CD4-positive, alpha-beta T cell treated with Interleukin-10 for 1 hour (primary cell): ENCODE measurements around the gene ASB4.
"Not testable (repeated sequence)": the region's sequence is repeated elsewhere in the genome, so short reads cannot be mapped to it uniquely, and the experiment has no call there.

Source experiments
- DNase-seq: peaks from one replicate; pipeline ENCODE4 v3.0.0-alpha.2; 2020

The ASB4 gene

GRCh38 chr7:95479992-95480624 lies 5.6 kb upstream of the ASB4 start:
- no peak for DNase-seq

GRCh38 chr7:95481271-95482165 lies 4.2 kb upstream of the ASB4 start:
- DNase-seq: no peak

DNA sequence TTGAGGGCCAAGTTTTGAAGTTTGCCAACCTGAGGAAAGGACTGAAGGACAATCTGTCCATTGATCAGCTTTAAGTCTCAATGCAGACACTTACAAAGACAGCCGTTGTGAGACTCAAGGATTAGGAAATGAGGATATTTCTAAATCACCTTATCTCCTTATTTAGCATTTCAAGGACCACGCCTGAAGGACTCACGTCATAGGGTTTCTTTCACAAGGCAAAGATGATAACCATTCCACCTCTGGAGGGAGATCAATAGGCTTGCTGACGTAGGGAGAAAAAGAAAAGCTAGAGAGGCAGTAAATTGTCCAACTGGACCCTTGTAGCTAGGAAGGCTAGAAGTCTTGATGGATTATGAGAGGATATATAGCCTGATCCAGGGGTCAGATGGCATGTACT lies 3.3 kb upstream of the ASB4 start:
- DNase-seq: no peak

GRCh38 chr7:95490231-95490762 lies 4.6 kb downstream of the ASB4 start:
- no peak for DNase-seq

- DNase-seq: no peak
Observed at GRCh38 chr7:95491201-95491600, 5.5 kb downstream of the ASB4 start.

- DNase-seq: no peak
Observed at GRCh38 chr7:95491634-95492314, 6.0 kb downstream of the ASB4 start.

- no peak for DNase-seq
Observed at GRCh38 chr7:95493247-95493646, 7.5 kb downstream of the ASB4 start.

GRCh38 chr7:95493844-95494243 lies 8.1 kb downstream of the ASB4 start:
- DNase-seq: no peak

- no peak for DNase-seq
Observed at GRCh38 chr7:95501261-95501832, 15.6 kb downstream of the ASB4 start.

DNA sequence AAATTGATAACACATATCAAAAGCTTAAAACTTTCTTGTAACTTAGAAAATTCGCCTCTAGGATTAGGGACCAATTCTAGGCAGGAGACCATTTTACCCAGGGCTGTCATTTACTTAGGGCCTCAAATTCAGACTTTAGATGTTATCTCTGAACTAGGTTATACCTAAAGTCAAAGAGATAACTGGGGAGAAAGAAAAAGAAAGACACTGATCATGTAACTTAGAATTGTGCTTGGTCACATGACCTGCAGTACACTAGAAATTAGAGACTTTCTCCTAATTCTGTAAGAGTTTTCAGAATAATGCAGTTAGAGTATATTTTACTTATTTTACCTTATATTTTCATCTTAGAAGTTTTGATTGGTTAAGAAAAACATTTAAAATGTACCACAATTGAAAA lies 16.7 kb downstream of the ASB4 start:
- no peak for DNase-seq

DNA sequence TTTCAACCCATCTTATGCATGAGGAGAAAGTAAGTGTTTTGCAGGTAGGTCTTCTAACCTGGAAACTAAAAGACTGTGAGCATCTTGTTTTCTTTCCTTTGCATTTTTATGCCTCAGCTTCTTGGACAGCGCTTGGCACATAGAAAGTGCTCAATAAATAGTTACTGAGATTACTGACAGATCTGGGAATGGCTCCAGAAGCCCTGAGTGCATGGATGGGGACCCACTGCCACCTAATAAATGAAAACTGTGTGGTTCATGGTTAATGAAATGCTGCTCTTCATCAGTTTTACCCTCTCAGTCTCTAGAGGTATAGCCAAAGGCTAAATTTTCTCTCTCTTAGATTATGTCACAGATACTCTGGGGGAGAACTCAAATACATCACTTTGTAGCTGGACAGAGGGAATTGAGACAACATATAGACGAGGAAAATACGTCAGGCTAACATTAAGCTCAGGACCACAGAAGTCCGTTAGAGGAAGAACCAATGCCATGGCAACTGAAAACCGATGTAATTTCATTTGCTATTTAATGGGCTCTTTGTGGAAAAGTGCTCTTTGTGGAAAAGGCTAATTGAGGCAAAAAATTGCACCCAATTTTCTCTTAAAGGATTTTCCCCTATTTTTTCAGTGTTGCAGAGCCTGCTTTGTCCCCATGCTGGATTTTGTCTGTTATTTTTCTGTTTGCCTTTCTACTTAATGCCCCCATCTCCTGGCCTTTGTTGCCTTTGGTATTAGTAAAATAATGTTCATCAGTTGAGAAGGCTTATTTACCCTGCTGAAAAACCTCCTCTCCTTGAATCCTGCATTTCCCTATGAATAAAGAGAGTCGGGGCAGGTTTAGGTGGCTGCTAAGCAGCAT lies 17.8 kb downstream of the ASB4 start:
- DNase-seq: no peak

GRCh38 chr7:95504132-95504588 lies 18.4 kb downstream of the ASB4 start:
- DNase-seq: not testable (repeated sequence)

GRCh38 chr7:95508780-95509179 lies 23.0 kb downstream of the ASB4 start:
- DNase-seq: no peak

GRCh38 chr7:95509199-95509598 lies 23.5 kb downstream of the ASB4 start:
- DNase-seq: peak; percentile 13

DNA sequence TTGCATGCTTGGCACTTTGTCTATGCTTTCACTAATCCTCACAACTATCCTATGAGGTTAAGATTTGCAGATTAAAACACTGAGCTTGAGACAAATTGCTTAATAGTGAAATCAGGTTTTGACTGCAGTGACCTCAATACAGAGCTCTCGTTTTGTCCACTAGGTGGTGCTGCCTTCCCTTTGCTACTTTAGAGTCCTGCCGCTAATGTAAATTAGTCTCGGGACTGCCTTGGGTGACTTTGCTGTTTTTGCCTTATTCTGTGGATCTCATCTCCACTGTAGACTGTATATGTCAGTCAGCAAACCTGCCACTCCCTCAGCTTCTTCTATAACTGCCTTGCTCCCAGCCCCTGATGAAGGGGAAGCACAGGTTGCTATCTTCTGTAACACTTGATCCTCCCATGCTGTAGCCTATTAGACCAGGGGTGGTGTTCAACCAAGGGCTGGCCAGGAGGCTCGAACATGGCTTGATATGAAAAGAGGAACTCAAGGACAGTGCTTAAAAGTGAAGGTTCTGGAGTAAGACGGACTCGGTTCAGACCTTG lies 26.0 kb downstream of the ASB4 start:
- peak; percentile 51 for DNase-seq

DNA sequence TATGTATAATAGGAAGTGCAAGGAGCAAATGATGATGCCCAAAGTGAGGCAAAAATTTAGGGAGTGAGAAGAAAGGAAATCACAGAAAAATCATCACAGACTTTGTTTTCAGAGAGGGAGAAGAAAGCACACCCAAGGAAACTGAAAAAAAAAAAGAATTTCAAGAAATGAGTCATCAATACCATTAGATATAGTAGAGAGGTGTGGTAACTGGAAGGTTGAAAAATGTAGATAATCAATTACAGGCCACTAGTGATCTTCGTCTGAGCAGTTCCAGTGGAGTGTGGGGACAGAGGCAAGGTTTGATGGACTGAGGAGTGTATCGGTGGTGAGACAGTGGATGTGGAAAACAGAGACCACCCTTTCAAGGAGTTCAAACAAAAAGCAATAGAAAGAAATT lies 31.7 kb downstream of the ASB4 start:
- no peak for DNase-seq

DNA sequence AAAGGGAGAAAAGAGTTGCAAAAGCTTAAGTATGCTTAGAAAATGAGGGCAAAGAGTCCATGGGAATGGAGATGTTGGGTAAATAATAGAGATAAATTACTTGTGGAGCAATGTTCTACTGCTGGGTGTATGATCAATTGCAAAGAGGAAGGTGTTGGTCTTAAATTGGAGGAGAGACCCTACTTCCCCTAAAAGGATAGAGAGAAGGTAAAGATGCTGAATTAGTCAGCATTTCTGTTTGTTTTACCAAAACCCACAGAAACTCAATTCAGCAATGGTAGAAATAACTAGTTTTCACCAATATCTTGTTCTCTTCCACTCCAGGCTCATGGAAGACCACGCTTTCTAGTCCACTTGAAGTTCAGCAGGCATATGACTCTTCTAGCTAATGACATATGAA lies 32.1 kb downstream of the ASB4 start:
- no peak for DNase-seq

- DNase-seq: no peak
Observed at GRCh38 chr7:95520136-95520535, 34.4 kb downstream of the ASB4 start.

GRCh38 chr7:95525503-95525902 lies 39.8 kb downstream of the ASB4 start:
- no peak for DNase-seq

DNA sequence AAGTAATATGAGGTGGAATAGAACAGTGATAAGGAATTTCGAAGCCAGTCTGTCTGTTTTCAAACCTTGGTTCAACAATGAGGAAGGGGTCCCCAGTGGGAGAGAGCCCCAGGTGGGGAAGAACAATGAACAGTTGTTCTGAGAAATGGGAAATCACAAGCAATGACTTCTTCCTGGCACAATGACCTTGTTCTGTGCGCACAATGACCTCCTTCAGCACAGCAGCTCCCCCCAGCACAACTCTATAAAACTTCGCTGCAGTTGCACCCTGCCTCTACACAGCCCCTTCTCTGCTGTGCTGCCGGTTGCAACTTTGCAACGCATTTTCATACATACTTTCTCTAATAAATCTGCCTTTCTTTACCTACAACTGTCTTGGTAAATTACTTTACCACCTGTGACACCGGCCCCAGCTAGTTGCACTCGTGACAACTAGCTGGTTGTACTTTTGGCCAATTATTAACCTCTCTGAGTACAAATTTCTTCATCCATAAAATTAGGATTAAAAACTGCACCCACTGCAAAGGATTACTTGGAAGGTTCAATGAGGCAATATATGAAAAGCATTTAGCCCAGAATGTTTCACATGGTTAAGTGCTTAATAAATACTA lies 40.5 kb downstream of the ASB4 start:
- no peak for DNase-seq

DNA sequence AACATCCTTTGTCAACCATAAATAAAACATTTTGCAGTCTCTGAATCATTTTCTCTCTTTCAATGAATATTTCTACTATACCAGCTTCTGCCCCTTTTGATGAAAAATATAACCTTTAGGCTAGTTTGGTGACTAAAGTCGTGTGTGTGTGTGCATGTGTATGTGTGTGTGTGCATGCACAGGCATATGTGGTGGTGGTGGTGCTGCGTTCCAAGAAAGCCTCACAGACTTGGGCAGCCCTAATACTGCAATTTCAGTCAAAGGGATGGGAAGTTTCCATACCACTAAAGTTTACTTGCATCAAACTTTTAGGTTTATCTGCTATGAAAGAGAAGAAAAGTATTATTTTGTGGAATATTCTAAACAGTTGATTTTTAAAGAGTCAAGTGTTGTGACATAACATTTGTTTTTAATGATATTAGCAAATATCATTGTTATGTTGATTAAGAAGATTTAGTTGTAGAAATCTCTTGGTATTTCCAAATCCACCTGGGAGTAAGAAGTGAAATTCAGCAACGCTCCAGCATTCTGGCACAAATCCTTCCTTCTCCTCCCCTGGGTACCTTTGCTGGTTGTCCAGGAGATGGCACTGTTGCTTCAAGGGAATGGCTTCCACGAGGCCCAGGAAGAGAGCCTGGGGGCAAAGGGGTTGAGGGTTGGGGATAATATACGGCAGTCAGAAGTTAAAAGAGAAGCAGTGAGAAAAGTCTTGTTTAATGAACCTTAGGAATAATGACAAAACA lies 41.5 kb downstream of the ASB4 start:
- DNase-seq: peak; percentile 3
